PC-9 (cell line): ENCODE measurements around the gene RPL10A. TPM values are rescaled to one million over a fixed set of nuclear protein-coding genes. Genes with fewer than 3 reads are reported as not detected.
A peak's percentile ranks its signal among the peaks of the same experiment; 100 is the strongest.

Experiments
- BruUV-seq: library from RNA; stranded (reverse); fragments of 400-500 nt; replicated peaks from 2 replicates; lab custom pipeline; 2021; lab: Mats Ljungman, UMichigan
- CTCF ChIA-PET: fragments of 300-600 bp; sonication (Branson Sonifier 250); formaldehyde crosslinking; loops from one replicate; lab custom pipeline; 2022; ENCODE audit warnings: antibody characterized with exemption; lab: Charles Lee
- POLR2A ChIA-PET: fragments of 300-600 bp; sonication (Branson Sonifier 250); formaldehyde crosslinking; loops from one replicate; lab custom pipeline; 2022; ENCODE audit warnings: antibody characterized with exemption; ENCODE audit not compliant: unreplicated experiment; lab: Charles Lee
- DNase-seq, 2 experiments: peaks; one replicate each; pipeline versions ENCODE4 v3.0.0 to v3.0.0-alpha.2; 2015 to 2022; ENCODE audit warnings: mixed read lengths in 1 of 2
- H2AFZ ChIP-seq: fragments of 200-600 bp; sonication (generic); 2 replicates; pipeline ENCODE4 v1.8.1; 2017; ENCODE audit warnings: antibody characterized with exemption
- H3F3A ChIP-seq: fragments of 200-600 bp; sonication (generic); 2 replicates; pipeline ENCODE4 v1.8.1; 2017; ENCODE audit warnings: antibody characterized with exemption, mild to moderate bottlenecking, low read depth; ENCODE audit not compliant: insufficient read depth
- H3K27ac ChIP-seq: fragments of 200-600 bp; sonication (generic); 2 replicates; pipeline ENCODE4 v1.6.1; 2016; ENCODE audit warnings: mixed run types
- H3K27me3 ChIP-seq: fragments of 200-600 bp; sonication (generic); 2 replicates; pipeline ENCODE4 v1.6.1; 2016; ENCODE audit warnings: low read depth, mixed run types; ENCODE audit not compliant: insufficient read depth
- H3K36me3 ChIP-seq: fragments of 200-600 bp; sonication (generic); 2 replicates; pipeline ENCODE4 v1.6.1; 2016; ENCODE audit warnings: low read depth, mixed run types
- H3K4me1 ChIP-seq: fragments of 200-600 bp; sonication (generic); replicated peaks from 2 replicates; pipeline ENCODE4 v1.6.1; 2016; ENCODE audit warnings: mixed run types; ENCODE audit not compliant: insufficient read depth
- H3K4me2 ChIP-seq: fragments of 200-600 bp; sonication (generic); 2 replicates; pipeline ENCODE4 v1.6.1; 2017; ENCODE audit warnings: mixed run types
- H3K4me3 ChIP-seq: fragments of 200-600 bp; sonication (generic); 2 replicates; pipeline ENCODE4 v1.6.1; 2016; ENCODE audit warnings: mixed run types
- H3K79me2 ChIP-seq: fragments of 200-600 bp; sonication (generic); 2 replicates; pipeline ENCODE4 v1.6.1; 2017; ENCODE audit warnings: low read depth, mixed run types
- H3K9me2 ChIP-seq: fragments of 200-600 bp; sonication (generic); 2 replicates; pipeline ENCODE4 v1.8.1; 2017; ENCODE audit warnings: mild to moderate bottlenecking; ENCODE audit not compliant: insufficient read depth
- H3K9me3 ChIP-seq: fragments of 200-600 bp; sonication (generic); 2 replicates; pipeline ENCODE4 v1.8.1; 2016; ENCODE audit warnings: low read depth; ENCODE audit not compliant: insufficient read depth
- H4K20me1 ChIP-seq: fragments of 200-600 bp; sonication (generic); 2 replicates; pipeline ENCODE4 v1.8.1; 2017; ENCODE audit not compliant: insufficient read depth
- EZH2 ChIP-seq: fragments of 200-600 bp; sonication (generic); IDR thresholded peaks from 2 replicates; pipeline ENCODE4 v1.8.0; 2017; ENCODE audit warnings: antibody characterized with exemption, low read depth
- intact Hi-C: fragments of 100-400 bp; cut with micrococcal nuclease; formaldehyde crosslinking; loops from one replicate; pipeline ENCODE4 v1.10.0; 2022; ENCODE audit not compliant: unreplicated experiment
- total RNA-seq: library from RNA; stranded (reverse); gene quantifications from 2 replicates; pipeline ENCODE4 v1.2.3, GENCODE V29; 2021
- TF ChIP-seq, protein P1 (sequence below): fragments of 200-600 bp; sonication (generic); conservative IDR thresholded peaks from 2 replicates; pipeline ENCODE4 v1.6.1; 2017; ENCODE audit warnings: mixed run types, antibody characterized with exemption, mild to moderate bottlenecking, moderate library complexity

RPL10A gene
- total RNA-seq, 1 experiment from 2014 or later = 1,335 TPM

DNA sequence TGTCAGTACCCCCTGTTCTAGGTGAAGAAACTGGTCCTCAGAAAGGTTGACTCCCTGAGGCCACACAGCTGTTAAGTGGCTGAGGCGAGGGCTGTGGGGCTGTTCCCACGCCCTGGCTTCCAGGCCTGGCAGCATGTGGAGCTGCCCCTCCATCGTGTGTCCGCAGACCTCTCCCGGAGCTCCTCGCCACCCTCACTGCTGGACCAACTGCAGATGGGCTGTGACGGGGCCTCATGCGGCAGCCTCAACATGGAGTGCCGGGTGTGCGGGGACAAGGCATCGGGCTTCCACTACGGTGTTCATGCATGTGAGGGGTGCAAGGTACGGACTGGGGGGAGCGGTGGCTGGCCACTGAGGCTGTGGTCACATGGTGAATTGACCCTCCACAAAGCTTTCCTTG, 48.2 kb upstream of the RPL10A start:
- Histone ChIP-seq H3K4me3 (no peak overlapping the region), H3K27me3 (no peaks in the 10 kb centered on the region), H3K9me2 (no peaks in the 10 kb centered on the region), H3K4me2 (no peak overlapping the region), H3K79me2 (no peaks in the 10 kb centered on the region), H3K4me1 (peaks cover 9% of the 10 kb centered on the region), H2AFZ (no peak overlapping the region), H3F3A (peaks cover under 1% of the 10 kb centered on the region; the same call in 1 of the 2 replicates), H4K20me1 (no peaks in the 10 kb centered on the region), H3K36me3 (no peaks in the 10 kb centered on the region), H3K9me3 (no peaks in the 10 kb centered on the region), H3K27ac (no peak overlapping the region)
- POLR2A ChIA-PET = interaction anchor here (0.6 kb wide), 1 partner anchor 101 kb away, joined by 3 read pairs; no protein-coding TSS in a partner anchor
- CTCF ChIA-PET = no interaction called here
- no TSS peak for BruUV-seq
- no peak for DNase-seq
- intact Hi-C loops = no loop called here
- TF ChIP-seq, protein P1, sequence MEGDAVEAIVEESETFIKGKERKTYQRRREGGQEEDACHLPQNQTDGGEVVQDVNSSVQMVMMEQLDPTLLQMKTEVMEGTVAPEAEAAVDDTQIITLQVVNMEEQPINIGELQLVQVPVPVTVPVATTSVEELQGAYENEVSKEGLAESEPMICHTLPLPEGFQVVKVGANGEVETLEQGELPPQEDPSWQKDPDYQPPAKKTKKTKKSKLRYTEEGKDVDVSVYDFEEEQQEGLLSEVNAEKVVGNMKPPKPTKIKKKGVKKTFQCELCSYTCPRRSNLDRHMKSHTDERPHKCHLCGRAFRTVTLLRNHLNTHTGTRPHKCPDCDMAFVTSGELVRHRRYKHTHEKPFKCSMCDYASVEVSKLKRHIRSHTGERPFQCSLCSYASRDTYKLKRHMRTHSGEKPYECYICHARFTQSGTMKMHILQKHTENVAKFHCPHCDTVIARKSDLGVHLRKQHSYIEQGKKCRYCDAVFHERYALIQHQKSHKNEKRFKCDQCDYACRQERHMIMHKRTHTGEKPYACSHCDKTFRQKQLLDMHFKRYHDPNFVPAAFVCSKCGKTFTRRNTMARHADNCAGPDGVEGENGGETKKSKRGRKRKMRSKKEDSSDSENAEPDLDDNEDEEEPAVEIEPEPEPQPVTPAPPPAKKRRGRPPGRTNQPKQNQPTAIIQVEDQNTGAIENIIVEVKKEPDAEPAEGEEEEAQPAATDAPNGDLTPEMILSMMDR = no peak
- no peak for TF ChIP-seq EZH2

- no peaks in the 10 kb centered on the region for H3K4me1 ChIP-seq
- H2AFZ ChIP-seq = no peak overlapping the region
- ChIA-PET CTCF (no interaction called here), POLR2A (interaction anchor here (0.6 to 0.7 kb wide), 2 partner anchors 26 to 33 kb away, joined by 3 to 29 read pairs; no protein-coding TSS in a partner anchor)
- no peaks in the 10 kb centered on the region for H3K36me3 ChIP-seq
- no peaks in the 10 kb centered on the region for H3K9me2 ChIP-seq
- no peak overlapping the region for H3K4me2 ChIP-seq
- H3K27me3 ChIP-seq = no peaks in the 10 kb centered on the region
- peaks cover 15% of the 10 kb centered on the region; the same call in 1 of the 2 replicates for H3K9me3 ChIP-seq
- no TSS peak for BruUV-seq
- H3F3A ChIP-seq = no peaks in the 10 kb centered on the region
- peak; percentile 14 to 59 for DNase-seq
- no peak overlapping the region for H3K27ac ChIP-seq
- TF ChIP-seq EZH2 = no peak
- TF ChIP-seq, protein P1 = no peak
- no peak overlapping the region for H3K4me3 ChIP-seq
- no peaks in the 10 kb centered on the region for H4K20me1 ChIP-seq
- intact Hi-C loops = no loop called here
- H3K79me2 ChIP-seq = no peaks in the 10 kb centered on the region
These were observed 42.9 kb upstream of the RPL10A start for GRCh38 chr6:35425284-35425683.

- TF ChIP-seq EZH2 = no peak
- TF ChIP-seq, protein P1 = no peak
- Histone ChIP-seq H3F3A (no peaks in the 10 kb centered on the region), H3K27ac (no peak overlapping the region), H3K79me2 (no peaks in the 10 kb centered on the region), H3K27me3 (no peaks in the 10 kb centered on the region), H3K9me2 (no peaks in the 10 kb centered on the region), H3K9me3 (peaks cover 18% of the 10 kb centered on the region; the same call in 1 of the 2 replicates), H3K4me1 (no peaks in the 10 kb centered on the region), H3K36me3 (no peaks in the 10 kb centered on the region), H3K4me3 (no peak overlapping the region), H2AFZ (no peak overlapping the region), H3K4me2 (no peak overlapping the region), H4K20me1 (no peaks in the 10 kb centered on the region)
- no peak for DNase-seq
- intact Hi-C loops = no loop called here
- BruUV-seq = no TSS peak
- ChIA-PET CTCF (no interaction called here), POLR2A (no interaction called here)
These were observed 42.1 kb upstream of the RPL10A start for GRCh38 chr6:35426074-35426473.
